Activated T-helper 1 cell treated with anti-CD3 and anti-CD28 coated beads, Interleukin-12 subunit alpha, Interleukin-12 subunit beta, Interleukin-2, Interleukin-4 antibody, amounts not matched to agents 30 ng/mL and 10 ng/mL and 1 ng/mL, durations not matched to agents 14 hours and 24 hours and 36 hours (primary cell): ENCODE measurements around the gene PRR11. TPM values are rescaled to one million over a fixed set of nuclear protein-coding genes. Genes with fewer than 3 reads are reported as not detected.

Source experiments
- DNase-seq: peaks from one replicate; pipeline ENCODE4 v3.0.0; 2021; ENCODE audit warnings: low spot score
- H3K27ac Mint-ChIP-seq: one replicate; pipeline ENCODE4 v1.8.0; 2021; ENCODE audit warnings: mild to moderate bottlenecking, mixed read lengths
- H3K27me3 Mint-ChIP-seq: one replicate; pipeline ENCODE4 v1.8.0; 2022; ENCODE audit warnings: mild to moderate bottlenecking, moderate library complexity, mixed read lengths; ENCODE audit not compliant: insufficient read depth
- H3K36me3 Mint-ChIP-seq: one replicate; pipeline ENCODE4 v1.8.0; 2021; ENCODE audit warnings: low read depth, mixed read lengths
- H3K4me1 Mint-ChIP-seq: one replicate; pipeline ENCODE4 v1.8.0; 2021; ENCODE audit warnings: low read depth, mixed read lengths
- H3K4me3 Mint-ChIP-seq: one replicate; pipeline ENCODE4 v1.8.0; 2021; ENCODE audit warnings: mild to moderate bottlenecking, moderate library complexity, mixed read lengths
- H3K9me3 Mint-ChIP-seq: one replicate; pipeline ENCODE4 v1.8.0; 2021; ENCODE audit warnings: mixed read lengths
- intact Hi-C: fragments of 100-400 bp; cut with micrococcal nuclease; formaldehyde crosslinking; loops from one replicate; pipeline ENCODE4 v1.15.1; 2024
- total RNA-seq: library from RNA; stranded (reverse); gene quantifications from 2 replicates; pipeline ENCODE4 v1.2.3, GENCODE V29; 2022

PRR11 gene
- total RNA-seq, 1 donor from 2014 or later: 32.7 TPM

- Mint-ChIP-seq H3K4me1 (no peaks in the 10 kb centered on the region), H3K9me3 (no peaks in the 10 kb centered on the region), H3K27ac (no peak overlapping the region), H3K4me3 (no peak overlapping the region), H3K36me3 (no peaks in the 10 kb centered on the region), H3K27me3 (no peaks in the 10 kb centered on the region)
- intact Hi-C loops: no loop called here
- DNase-seq: no peak
Measured at GRCh38 chr17:59244081-59244480, 88.5 kb downstream of the PRR11 start.

Other genes starting within 250 kb of the PRR11 start
- 27.5 and 27.7 TPM in 2 replicates for gene TRIM37, start 48.9 kb upstream of the PRR11 start, total RNA-seq
- gene SKA2, start 560 bp upstream of the PRR11 start, total RNA-seq: 52.1 and 63.6 TPM in 2 replicates
- 25.1 and 26.1 TPM in 2 replicates for gene SMG8, start 54.3 kb downstream of the PRR11 start, total RNA-seq
- gene GDPD1, start 64.8 kb downstream of the PRR11 start, total RNA-seq: 2.7 and 3.2 TPM in 2 replicates
- gene YPEL2, start 175.9 kb downstream of the PRR11 start, total RNA-seq: 7.4 and 7.9 TPM in 2 replicates